Pancreas (tissue), 10 donors: ENCODE results near the gene WDTC1. TPM values are rescaled to one million over a fixed set of nuclear protein-coding genes. Genes with fewer than 3 reads are reported as not detected.
"Not testable (repeated sequence)": the region's sequence is repeated elsewhere in the genome, so short reads cannot be mapped to it uniquely, and the experiment has no call there.

Experiments used
- ATAC-seq, 4 donors: fragments of 200-7000 bp; cut with Tn5 transposase; one replicate each; pipeline versions ENCODE4 v1.8.0 to v1.9.1; 2020; ENCODE audit warnings: mild to moderate bottlenecking in 4 of 4, moderate library complexity in 4 of 4
- DNase-seq, 6 donors: peaks; one replicate each; pipeline ENCODE4 v3.0.0-alpha.2; 2020
- FAIRE-seq: peaks from 2 replicates; lab custom pipeline; 2012; peaks lifted over from hg19 to GRCh38; lab: Jason Lieb, UNC
- H3K27ac ChIP-seq, 4 donors: fragments of 200-600 bp; sonication (generic); 1 replicate in 3 of 4; 2 replicates in 1 of 4; pipeline versions ENCODE4 v1.5.0 to v1.8.0; 2020
- H3K27me3 ChIP-seq, 4 donors: fragments of 200-600 bp; one replicate each; pipeline ENCODE4 v1.8.0; 2021
- H3K36me3 ChIP-seq, 3 donors: fragments of 200-600 bp; sonication (generic) in 1 of 3; one replicate each; pipeline versions ENCODE4 v1.5.0 to v1.8.0; 2020 to 2021
- H3K4me1 ChIP-seq, 3 donors: fragments of 200-600 bp; one replicate each; pipeline ENCODE4 v1.8.0; 2021
- H3K4me3 ChIP-seq, 4 donors: fragments of 200-600 bp; sonication (generic) in 2 of 4; one replicate each; pipeline versions ENCODE4 v1.5.0 to v1.8.0; 2020 to 2021
- H3K9me3 ChIP-seq, 4 donors: fragments of 200-600 bp; one replicate each; pipeline ENCODE4 v1.8.0; 2021
- WGBS, 2 donors: extraction: QIAGEN DNeasy Blood & Tissue Kit; methylation state at CpG; one replicate each; pipeline ENCODE4 v1.1.7; 2013; 5-methylcytosine and 5-hydroxymethylcytosine counted together
- intact Hi-C, 3 donors: fragments of 100-400 bp; cut with DNase I; formaldehyde crosslinking; loops; one replicate each; pipeline versions ENCODE4 v1.11.1 to v1.14.2; 2022
- polyA plus RNA-seq, 2 donors: library from polyadenylated mRNA; stranded (reverse); fragments of 200-250 nt; gene quantifications; one replicate each; pipeline ENCODE4 v1.2.3, GENCODE V29; 2013
- total RNA-seq, 6 donors: library from RNA; stranded (reverse); fragmentation: NEBNext Ultra II Directional in 4 of 6; extraction: Animal tissue kit (Norgen Biotek cat#: 25700) in 4 of 6; gene quantifications; one replicate each; pipeline versions ENCODE4 v1.2.1 to v1.2.4, GENCODE V29; 2021 to 2023
- TF ChIP-seq, protein P1 (sequence below), 4 donors: fragments of 200-600 bp; sonication (generic) in 3 of 4; IDR thresholded peaks; one replicate each; pipeline versions ENCODE4 v1.5.0 to v1.8.0; 2021; ENCODE audit warnings: antibody characterized with exemption in 4 of 4
- donor health status: healthy with polysubstance abuse.
- donor health status: DM: no; HTN: no; CAD: no; lungs with moderate emphysema.
- donor health status: DM: no; HTN: no; CAD: no.
- donor health status: control.
- donor health status: control.
- donor health status: Bipolar disorder and iron deficiency.
- donor health status: DM: yes; HTN: yes; CAD: no.
- donor health status: DM: no; HTN: no; CAD: no.
- donor health status: DM: no; HTN: no; CAD: no.
- donor health status: DM: yes; HTN: yes; CAD: no.

The WDTC1 gene
- total and polyA plus RNA-seq, 8 donors: 12.2 to 33.2 (median 18.2) TPM

DNA sequence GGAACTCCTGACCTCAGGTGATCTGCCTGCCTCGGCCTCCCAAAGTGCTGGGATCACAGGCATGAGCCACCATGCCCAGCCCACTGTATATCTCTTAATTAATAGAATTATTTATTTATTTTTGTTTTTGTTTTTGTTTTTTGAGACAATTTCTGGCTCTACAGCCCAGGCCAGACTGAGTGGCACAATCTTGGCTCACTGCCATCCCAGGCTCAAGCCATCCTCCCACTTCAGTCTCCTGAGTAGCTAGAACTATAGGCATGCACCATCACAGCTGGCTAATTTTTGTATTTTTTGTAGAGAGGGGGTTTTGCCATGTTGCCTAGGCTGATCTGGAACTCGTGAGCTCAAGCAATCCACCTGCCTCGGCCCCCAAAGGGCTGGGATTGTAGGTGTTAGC, 15.7 kb upstream of the WDTC1 start:
- H3K9me3 ChIP-seq: no peaks in the 10 kb centered on the region
- DNase-seq: no peak
- intact Hi-C loops: no loop called here
- no peaks in the 10 kb centered on the region for H3K27me3 ChIP-seq
- no peak for FAIRE-seq
- H3K4me1 ChIP-seq: no peaks in the 10 kb centered on the region
- TF ChIP-seq, protein P1, sequence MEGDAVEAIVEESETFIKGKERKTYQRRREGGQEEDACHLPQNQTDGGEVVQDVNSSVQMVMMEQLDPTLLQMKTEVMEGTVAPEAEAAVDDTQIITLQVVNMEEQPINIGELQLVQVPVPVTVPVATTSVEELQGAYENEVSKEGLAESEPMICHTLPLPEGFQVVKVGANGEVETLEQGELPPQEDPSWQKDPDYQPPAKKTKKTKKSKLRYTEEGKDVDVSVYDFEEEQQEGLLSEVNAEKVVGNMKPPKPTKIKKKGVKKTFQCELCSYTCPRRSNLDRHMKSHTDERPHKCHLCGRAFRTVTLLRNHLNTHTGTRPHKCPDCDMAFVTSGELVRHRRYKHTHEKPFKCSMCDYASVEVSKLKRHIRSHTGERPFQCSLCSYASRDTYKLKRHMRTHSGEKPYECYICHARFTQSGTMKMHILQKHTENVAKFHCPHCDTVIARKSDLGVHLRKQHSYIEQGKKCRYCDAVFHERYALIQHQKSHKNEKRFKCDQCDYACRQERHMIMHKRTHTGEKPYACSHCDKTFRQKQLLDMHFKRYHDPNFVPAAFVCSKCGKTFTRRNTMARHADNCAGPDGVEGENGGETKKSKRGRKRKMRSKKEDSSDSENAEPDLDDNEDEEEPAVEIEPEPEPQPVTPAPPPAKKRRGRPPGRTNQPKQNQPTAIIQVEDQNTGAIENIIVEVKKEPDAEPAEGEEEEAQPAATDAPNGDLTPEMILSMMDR (IDR thresholded peaks at IDR 0.05): no peak
- H3K36me3 ChIP-seq: no peaks in the 10 kb centered on the region
- H3K27ac ChIP-seq: no peak overlapping the region
- no peak overlapping the region for H3K4me3 ChIP-seq
- ATAC-seq: no peak
- WGBS, 2 donors: 91 to 96% methylated on average over 3 of the region's 3 CpGs

DNA sequence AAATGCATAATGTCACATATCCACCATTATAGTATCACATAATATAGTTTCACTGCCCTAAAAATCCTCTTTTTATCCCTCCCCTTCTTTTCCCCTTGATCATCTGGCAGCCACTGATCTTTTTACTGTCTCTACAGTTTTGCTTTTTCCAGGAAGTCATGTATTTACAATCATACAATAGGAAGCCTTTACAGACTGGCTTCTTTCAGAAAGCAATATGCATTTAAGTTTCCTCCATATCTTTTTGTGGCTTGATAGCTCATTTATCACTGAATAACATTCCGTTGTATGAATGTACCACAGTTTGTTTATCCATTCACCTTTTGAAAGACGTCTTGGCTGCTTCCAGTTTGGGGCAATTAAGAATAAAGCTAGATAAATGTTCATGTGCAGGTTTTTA, 14.3 kb upstream of the WDTC1 start:
- 7 to 11% methylated on average over 2 of the region's 2 CpGs for WGBS, 2 donors
- no peaks in the 10 kb centered on the region for H3K4me1 ChIP-seq
- H3K36me3 ChIP-seq: no peaks in the 10 kb centered on the region
- H3K9me3 ChIP-seq: no peaks in the 10 kb centered on the region
- intact Hi-C loops: no loop called here
- H3K27ac ChIP-seq: no peak overlapping the region
- TF ChIP-seq, protein P1 (IDR thresholded peaks at IDR 0.05): no peak
- ATAC-seq (no peak), DNase-seq (no peak), FAIRE-seq (no peak)
- H3K4me3 ChIP-seq: no peak overlapping the region
- no peaks in the 10 kb centered on the region for H3K27me3 ChIP-seq

DNA sequence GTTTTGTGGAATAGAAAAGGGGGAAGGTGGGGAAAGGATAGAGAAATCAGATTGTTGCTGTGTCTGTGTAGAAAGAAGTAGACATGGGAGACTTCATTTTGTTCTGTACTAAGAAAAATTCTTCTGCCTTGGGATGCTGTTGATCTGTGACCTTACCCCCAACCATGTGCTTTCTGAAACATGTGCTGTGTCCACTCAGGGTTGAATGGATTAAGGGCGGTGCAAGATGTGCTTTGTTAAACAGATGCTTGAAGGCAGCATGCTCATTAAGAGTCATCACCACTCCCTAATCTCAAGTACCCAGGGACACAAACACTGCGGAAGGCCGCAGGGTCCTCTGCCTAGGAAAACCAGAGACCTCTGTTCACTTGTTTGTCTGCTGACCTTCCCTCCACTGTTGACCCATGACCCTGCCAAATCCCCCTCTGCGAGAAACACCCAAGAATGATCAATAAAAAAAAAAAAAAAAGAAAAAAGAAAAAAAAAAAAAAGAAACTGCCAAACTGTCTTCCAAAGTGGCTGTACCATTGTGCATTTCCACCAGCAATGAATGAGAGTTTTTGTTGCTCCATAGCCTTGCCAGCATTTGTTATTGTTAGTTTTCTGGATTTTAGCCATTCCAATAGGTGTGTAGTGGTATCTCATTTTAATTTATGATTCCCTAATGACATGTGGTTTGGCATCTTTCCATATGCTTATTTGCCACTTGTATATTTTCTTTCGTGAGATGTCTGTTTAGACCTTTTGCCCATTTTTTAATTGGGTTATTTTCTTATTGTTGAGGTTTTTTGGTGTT, 13.5 kb upstream of the WDTC1 start:
- H3K27ac ChIP-seq, H3K36me3 ChIP-seq, ATAC-seq, H3K4me3 ChIP-seq, H3K27me3 ChIP-seq, DNase-seq, H3K9me3 ChIP-seq, FAIRE-seq, H3K4me1 ChIP-seq, intact Hi-C loops: not testable (repeated sequence)
- WGBS, 2 donors: 84 to 89% methylated on average over 3 of the region's 5 CpGs

DNA sequence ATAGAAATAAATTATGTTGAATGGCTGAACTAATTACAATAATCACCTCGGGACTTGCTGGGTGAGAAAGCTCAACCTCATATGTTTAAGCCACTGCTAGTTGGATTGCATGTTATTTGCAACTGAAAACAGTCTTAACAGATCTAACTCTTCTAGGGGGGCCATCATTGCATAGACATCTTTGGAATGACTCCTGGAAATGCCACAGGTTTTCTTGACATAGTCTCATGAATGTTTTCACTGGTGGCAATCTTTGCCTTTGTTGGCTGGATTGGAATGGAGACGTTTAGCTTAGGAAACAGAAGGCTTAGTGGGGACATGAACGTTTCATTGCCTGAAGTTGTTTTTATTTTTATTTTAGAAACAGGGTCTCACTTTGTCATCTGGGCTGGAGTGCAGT, 8.8 kb upstream of the WDTC1 start:
- Histone ChIP-seq H3K4me3 (no peak overlapping the region), H3K27ac (no peak overlapping the region), H3K4me1 (no peaks in the 10 kb centered on the region), H3K9me3 (no peaks in the 10 kb centered on the region), H3K36me3 (no peaks in the 10 kb centered on the region), H3K27me3 (no peaks in the 10 kb centered on the region)
- ATAC-seq: no peak
- TF ChIP-seq, protein P1 (IDR thresholded peaks at IDR 0.05): no peak
- FAIRE-seq: no peak
- intact Hi-C loops: no loop called here
- 60% methylated on average over 3 of the region's 3 CpGs for WGBS, 2 donors
- DNase-seq: no peak

DNA sequence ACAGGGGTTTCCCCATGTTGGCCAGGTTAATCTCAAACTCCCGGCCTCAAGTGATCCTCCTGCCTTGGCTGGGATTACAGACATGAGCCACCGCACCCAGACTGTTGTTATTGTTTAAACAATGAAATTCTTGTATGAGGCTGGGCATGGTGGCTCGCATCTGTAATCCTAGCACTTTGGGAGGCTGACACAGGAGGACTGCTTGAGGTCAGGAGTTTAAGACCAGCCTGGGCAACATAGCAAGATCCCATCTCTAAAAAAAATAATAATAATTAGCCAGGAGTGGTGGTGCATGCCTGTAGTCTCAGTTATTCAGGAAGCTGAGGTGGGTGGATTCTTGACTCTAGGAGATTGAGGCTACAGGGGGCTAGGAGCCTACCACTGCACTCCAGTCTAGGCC, 6.7 kb upstream of the WDTC1 start:
- intact Hi-C loops: no loop called here
- Histone ChIP-seq H3K4me3 (no peak overlapping the region), H3K4me1 (no peaks in the 10 kb centered on the region), H3K27ac (no peak overlapping the region), H3K36me3 (no peaks in the 10 kb centered on the region), H3K27me3 (no peaks in the 10 kb centered on the region), H3K9me3 (no peaks in the 10 kb centered on the region)
- ATAC-seq: no peak
- TF ChIP-seq, protein P1 (IDR thresholded peaks at IDR 0.05): no peak
- FAIRE-seq: no peak
- no peak for DNase-seq
- 78 to 88% methylated on average over 3 of the region's 3 CpGs for WGBS, 2 donors
